Subcutaneous adipose tissue (tissue), 4 donors: ENCODE results near the gene PRSS16. TPM values are rescaled to one million over a fixed set of nuclear protein-coding genes. Genes with fewer than 3 reads are reported as not detected.

Source experiments
- total RNA-seq, 4 donors: library from RNA; depleted of rRNA; stranded (reverse); fragments of >200 nt; gene quantifications; one replicate each; pipeline ENCODE4 v1.1.0, GENCODE V29; 2016
- TF ChIP-seq, protein P1 (sequence below): fragments of 450-650 bp; IDR thresholded peaks from one replicate; pipeline ENCODE4 v1.5.1; 2016; ENCODE audit warnings: low read depth, mild to moderate bottlenecking, control low read depth, antibody characterized with exemption, moderate library complexity

Gene PRSS16
- total RNA-seq, 4 donors from 2014 or later: 0.88 TPM; not detected in 3

DNA sequence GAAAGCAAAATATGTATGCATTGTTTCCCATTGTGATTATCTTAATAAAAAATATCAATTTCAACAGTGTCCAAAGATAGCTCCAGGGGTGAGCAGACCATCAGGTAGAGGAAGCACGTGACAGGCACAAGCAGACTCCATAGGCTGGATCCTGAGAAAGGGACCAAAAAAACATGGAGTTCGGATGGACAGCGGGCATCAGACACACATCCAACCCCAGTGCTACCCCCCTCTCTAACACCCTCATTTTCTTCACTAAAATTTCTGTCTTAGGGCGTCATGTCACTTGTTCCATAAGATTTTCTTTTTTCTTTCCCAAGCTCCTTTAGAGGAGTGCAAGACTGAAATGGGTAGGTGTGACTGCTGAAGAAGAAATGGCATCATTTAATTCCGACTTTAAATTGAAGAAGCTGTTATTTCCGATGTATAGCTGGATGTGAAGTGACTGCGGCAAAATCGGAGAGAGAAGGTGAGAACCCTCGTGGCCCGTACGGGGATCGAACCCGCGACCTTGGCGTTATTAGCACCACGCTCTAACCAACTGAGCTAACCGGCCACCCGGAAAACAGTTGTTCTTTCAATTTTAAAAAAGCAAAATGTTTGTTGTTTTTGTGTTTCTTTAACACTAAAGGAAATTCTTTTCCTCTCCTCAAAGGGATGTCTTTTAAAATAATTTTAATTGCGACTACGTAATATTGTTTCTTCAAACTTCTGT, 10.3 kb upstream of the PRSS16 start:
- TF ChIP-seq, protein P1, sequence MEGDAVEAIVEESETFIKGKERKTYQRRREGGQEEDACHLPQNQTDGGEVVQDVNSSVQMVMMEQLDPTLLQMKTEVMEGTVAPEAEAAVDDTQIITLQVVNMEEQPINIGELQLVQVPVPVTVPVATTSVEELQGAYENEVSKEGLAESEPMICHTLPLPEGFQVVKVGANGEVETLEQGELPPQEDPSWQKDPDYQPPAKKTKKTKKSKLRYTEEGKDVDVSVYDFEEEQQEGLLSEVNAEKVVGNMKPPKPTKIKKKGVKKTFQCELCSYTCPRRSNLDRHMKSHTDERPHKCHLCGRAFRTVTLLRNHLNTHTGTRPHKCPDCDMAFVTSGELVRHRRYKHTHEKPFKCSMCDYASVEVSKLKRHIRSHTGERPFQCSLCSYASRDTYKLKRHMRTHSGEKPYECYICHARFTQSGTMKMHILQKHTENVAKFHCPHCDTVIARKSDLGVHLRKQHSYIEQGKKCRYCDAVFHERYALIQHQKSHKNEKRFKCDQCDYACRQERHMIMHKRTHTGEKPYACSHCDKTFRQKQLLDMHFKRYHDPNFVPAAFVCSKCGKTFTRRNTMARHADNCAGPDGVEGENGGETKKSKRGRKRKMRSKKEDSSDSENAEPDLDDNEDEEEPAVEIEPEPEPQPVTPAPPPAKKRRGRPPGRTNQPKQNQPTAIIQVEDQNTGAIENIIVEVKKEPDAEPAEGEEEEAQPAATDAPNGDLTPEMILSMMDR: no peak

DNA sequence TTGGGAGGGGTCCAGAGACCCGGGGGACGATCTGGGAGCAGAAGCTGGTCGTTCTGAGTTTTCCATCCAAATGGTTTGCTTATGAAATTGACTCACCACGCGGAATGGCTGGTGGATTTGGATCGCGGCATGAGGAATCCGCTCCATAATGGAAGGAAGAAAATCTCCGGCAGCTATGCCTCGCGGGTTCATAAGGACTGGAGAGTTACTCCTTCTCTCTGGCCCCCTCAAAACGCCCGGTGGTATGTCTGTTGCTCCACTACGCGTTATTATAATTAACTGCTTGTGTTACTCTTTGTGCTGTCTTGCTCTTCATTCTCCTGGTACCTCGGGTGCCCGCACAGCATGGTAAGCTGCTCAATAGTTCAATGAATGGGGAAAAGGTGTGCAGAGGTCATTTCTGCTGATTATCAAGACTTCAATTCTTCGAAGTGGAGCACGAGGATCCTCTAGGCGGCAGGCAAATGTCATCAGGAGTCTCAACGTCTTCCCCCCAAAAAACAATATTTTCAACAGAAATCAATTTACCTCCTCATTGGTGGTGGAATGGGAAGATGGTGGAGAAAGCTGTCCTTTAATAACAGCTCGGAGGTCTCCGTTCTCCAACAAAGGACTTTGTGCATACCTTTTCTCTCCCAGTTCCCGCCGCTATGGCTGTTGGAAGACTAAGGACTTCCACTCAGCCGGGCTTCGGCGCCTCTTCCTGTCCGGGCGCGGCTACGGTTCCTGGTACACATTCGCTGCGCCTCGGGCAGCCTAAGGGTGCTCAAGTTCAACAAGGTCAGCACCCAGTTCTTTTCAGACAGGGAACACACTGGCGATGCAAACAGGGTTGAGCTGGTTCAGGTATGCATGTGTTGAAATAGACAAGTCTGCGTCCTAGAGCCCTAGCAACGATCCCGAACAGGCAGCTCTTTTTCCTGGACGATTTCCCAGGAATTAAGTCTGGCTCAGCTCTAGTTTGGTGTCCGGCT, 9.2 kb upstream of the PRSS16 start:
- TF ChIP-seq, protein P1: no peak

DNA sequence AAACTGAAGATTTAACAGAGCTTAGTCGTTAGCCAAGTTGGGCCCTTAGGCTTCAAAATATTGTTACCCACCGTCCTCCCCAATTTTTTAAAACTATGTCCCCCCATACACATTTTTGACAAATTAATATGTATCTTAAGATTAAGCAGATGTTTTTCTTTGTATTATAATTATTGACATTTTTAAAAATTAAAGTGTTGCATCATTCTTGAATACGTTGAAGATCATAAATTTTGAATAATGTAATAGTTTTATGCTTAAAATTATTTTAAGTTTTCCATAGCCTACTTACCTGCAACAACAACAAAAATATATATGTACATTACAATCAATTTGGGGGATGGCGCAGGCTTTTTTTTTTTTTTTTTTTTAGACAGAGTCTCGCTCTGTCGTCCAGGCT, 8.2 kb upstream of the PRSS16 start:
- TF ChIP-seq, protein P1: no peak

DNA sequence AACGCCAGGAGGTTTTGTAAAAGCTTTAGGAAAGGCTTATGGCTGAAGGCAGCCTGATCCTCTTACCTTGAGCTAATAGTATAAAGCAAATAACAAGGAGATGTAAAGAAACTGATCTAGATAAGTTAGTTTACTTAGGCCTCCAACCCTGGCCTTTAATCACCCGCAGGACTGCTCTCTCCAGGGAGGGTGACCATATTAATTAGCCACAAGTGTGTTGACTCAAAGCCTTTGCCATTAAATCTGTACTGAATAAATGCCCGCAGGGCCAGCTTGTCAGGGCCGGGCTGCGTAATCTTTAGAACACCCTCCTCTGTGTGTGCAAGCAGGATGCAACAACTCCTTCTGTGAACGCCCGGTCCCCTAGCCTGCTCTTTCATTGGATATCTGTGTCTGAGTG, 6.1 kb upstream of the PRSS16 start:
- TF ChIP-seq, protein P1: no peak

DNA sequence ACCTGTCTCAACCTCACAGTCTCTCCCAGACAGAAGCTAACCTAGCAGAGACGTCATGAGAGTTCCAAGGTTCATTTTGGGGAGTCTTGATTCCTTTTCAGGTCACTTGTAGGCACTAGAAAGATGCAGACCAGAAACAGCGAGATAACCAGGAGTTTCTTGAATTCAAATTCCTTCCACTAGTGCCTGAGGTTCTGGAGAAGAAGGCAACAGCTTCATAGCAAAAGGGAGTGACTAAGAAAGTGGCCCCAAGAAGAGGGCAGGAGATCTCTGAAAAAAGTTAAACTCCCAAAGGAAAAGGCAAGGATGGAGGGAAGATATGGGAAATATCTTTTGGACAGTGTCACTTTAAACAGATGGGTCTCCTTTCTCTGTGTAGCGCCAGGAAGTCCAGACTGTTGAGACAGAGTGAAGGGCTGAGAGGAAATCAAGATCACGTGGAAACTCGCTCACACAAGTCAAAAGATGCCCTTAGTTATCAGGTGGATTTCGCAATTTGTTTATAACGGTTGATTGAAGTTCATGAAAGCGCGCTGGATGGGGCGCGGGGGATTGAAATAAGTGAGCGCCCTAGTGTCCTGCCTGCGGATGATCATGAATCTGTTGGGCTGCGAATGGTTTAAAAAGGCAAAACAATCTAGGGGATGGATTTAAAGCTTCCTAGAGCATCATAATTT, 4.8 kb upstream of the PRSS16 start:
- TF ChIP-seq, protein P1: no peak

DNA sequence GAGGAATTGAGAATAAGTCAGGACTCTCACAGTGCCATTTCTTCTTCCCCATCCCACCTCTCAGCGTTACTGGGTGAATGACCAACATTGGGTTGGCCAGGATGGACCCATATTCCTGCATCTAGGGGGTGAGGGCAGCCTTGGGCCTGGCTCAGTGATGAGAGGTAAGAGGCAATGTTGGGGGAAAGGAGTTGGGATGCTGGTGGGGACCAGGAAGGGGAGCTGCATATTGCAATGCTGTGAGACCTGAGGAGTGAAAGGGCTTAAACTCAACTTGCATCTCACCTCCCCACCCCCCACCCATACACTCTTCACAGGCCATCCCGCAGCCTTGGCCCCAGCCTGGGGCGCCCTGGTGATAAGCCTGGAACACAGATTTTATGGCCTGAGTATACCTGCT, 1.3 kb downstream of the PRSS16 start:
- TF ChIP-seq, protein P1: no peak
